Daoy (cell line): ENCODE data around the gene PTOV1. TPM values are rescaled to one million over a fixed set of nuclear protein-coding genes. Genes with fewer than 3 reads are reported as not detected.
A peak's percentile ranks its signal among the peaks of the same experiment; 100 is the strongest.

ENCODE experiments used
- DNase-seq: peaks from one replicate; pipeline ENCODE4 v3.0.0-alpha.2; 2015; ENCODE audit warnings: low read depth
- total RNA-seq: library from RNA; depleted of rRNA; stranded (reverse); fragments of >200 nt; shearing (Covaris generic); gene quantifications from 2 replicates; pipeline ENCODE4 v1.2.3, GENCODE V29; 2014

Gene PTOV1
- total RNA-seq, 1 experiment from 2014 or later, result 67.8 TPM

DNA sequence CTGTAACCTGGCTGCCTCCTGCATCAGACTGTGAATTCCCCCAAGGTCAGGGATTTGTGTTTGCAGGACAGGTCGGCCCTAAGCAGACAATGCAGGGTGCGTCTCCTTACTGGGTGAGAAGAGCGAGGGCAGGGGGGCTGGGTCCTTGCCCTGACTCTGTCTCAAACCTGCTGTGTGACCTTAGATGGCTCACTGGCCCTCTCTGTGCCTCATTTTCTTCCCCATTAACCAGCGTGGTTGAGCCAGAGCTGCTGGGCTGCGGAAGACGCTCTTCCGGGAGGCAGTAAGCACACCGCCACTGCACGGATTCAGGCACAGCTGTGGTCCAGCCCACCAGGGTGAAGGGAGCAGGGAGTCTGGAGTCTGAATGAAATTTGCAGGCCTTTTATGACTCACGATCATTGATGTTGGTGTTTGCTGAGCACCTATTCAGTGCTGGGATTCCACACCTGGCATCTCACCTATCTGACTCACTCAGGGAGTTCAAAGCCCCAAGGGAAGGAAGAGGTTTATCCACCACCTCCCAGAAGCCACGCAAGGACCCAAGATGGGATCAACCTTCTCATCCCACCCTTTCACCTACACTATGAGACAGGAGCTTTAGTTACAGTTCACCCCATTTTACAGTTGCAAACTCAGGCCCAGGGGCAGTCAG lies 23.7 kb downstream of the PTOV1 start:
- DNase-seq, result no peak

DNA sequence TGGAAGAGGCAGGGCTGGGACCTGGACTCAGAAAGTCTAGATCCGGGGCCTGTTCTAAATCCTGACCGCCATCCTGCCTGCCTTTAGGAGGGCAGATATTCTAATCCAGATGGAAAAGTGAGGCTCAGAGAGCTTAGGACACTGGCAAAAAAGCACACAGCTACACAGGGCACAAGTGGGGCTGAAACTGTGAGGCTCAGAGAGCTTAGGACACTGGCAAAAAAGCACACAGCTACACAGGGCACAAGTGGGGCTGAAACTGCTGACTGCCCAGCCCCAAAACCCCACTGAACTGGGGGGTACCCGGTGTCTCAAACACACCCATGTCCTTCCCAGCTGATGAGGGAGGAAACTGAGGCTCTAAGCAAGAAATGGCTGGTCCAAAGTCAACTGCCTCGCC lies 24.2 kb downstream of the PTOV1 start:
- DNase-seq, result no peak

DNA sequence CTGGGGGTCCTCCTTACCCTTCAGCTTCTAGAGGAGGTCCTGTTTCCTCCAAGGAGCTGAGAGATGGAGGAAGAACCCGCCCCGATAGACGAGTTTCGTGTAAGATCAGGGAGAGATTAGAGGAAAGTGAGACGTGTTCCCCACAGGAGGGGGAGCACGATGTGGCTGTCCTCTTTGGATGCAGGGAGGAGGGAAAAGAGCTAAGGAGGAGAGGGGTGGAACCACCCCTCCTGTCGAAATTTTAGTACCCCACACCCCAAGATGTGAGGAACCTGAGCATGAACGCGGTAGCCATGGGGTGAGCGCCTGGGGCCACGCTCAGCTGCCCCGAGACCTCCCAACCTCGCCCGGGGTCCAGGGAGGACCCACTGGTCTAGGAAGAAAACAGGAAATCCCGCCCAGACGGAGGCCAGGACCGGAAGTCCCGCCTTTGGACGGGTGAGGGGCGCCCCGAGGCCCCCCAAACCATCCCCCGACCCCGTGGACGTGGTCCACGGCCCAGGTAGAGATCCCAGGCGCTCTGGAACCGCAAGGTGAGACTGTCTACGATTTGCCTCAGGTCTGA lies 25.0 kb downstream of the PTOV1 start:
- DNase-seq, result peak; percentile 62

DNA sequence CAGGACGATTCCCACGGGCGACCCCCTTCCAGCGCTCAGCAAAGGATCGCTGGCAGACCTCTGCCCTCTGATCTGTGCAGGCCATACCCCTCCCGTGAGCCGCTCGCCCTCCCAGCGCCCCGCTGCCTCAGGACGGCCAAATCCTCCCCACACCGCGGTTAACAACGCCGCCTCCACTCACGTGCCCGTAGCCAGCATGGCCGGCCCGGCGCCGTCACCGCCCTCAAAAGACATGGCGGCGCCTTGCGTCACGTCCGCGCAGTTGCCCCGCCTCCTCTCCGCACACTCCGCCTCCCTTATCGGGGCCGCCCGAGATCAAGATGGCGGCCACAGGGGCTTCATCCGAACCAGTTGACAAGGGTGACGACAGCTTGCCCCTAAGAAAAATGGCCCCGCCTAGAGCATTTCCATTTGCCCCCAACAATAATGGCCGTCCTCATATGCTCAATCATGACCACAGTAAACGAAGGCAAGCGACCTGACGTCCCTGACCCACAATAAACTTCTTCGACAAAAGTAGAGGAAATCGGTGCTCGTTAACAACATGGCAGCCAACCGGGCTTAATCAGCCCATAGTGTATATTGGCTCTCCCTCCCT lies 25.6 kb downstream of the PTOV1 start:
- peak; percentile 99 for DNase-seq

DNA sequence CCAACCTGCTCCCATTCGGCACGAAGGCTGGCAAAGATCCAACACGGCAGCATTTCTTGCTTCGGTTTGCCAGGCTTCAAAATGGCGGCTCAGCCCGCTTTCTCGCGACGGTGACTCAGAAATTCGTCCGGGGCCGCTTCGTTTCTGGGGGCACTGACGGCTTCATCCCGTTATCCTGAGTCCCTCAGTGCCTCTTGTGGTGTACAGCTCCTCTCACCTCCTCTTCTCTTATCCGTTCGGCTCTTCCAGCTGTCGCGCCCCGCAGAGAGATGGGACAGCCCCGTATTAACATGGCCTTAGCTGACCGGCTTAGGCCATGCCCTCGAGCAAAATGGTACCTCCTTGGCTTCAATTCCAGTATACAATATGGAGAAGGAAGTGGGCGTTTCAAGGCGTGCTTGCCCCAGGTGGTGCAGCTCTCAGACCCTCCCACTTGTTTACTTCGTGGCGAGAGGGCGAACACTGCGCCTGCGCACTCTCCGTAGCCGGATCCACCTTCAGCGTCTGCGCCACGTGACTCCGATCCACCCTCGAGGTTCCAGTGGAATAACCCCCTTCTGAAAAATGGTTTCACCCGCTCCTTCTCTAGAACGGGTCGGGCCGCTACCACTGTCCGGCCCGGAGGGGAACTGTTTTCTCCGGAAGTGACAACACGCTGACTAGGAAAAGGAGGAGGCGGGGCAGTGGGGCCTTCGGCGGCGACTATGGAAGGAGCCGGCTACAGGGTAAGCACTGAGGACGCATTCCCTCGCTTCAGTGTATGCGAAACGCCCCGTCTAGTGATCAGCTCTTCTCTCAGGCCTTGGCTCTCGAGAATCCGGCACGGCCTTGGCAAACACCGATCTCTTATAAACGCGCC lies 26.3 kb downstream of the PTOV1 start, which contains the start of the genes AKT1S1 and TBC1D17:
Gene AKT1S1, minus strand, starts transcription at position 336 of the 859 bp plus-strand sequence. CDS start 4,060 bp downstream, outside the sequence.
Gene TBC1D17, plus strand, starts transcription at position 683 of the 859 bp plus-strand sequence. Its CDS starts 22 bp downstream, at position 705.
- peak; percentile 100 for DNase-seq

DNA sequence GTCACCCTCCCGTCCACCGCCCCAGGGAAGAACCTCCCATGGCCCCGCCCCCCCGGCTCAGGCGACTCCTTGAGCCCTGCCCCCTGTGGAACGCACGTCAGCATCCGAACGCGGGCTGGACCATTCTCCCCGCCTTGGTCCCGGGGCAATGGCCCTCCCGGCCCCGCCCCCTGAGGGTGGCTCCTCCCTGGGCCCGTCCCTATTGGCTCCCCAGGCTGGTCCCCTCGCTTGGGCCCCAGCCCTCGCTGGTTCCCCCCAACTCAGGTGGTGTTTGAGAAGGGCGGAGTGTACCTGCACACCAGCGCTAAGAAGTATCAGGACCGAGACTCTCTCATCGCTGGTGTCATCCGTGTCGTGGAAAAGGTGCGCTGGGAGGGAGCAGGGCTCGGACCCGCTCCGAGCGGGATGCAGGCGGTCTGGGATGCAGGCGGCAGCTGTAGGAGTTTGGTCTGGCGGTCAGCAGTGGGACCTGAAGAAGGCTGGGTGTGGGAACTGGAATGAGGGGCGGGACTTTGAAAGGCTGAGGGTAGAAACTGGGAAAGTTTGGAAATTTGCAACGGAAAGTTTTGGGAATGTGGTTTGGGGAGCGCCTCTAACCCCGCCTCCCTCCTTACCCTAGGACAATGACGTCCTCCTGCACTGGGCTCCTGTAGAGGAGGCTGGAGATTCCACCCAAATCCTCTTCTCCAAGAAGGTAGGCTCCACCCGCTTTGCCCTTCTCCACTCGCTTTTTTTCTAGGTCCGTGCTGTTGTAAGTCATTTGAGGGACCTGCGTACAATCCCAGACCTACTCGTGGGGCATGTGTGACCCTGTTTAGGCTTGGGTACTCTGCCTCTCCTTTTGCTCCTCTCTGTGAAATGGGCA lies 27.2 kb downstream of the PTOV1 start:
- DNase-seq, result peak; percentile 99

DNA sequence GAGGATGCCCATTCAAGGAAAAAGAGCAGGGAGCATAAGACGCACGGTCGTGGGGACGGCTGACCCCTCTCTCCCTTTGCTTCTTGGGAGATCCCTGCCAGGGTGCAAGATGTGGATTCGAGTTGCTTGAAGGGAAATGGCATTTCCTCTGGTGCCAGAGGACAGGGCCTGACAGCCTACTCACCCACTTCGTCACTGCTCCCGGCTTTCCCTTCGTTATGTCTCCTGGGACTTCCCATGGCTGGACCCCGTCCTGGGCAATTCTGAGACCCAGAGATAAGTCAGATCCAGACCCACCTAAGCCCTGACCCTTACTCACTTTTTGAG lies 27.7 kb downstream of the PTOV1 start:
- DNase-seq, result no peak

DNA sequence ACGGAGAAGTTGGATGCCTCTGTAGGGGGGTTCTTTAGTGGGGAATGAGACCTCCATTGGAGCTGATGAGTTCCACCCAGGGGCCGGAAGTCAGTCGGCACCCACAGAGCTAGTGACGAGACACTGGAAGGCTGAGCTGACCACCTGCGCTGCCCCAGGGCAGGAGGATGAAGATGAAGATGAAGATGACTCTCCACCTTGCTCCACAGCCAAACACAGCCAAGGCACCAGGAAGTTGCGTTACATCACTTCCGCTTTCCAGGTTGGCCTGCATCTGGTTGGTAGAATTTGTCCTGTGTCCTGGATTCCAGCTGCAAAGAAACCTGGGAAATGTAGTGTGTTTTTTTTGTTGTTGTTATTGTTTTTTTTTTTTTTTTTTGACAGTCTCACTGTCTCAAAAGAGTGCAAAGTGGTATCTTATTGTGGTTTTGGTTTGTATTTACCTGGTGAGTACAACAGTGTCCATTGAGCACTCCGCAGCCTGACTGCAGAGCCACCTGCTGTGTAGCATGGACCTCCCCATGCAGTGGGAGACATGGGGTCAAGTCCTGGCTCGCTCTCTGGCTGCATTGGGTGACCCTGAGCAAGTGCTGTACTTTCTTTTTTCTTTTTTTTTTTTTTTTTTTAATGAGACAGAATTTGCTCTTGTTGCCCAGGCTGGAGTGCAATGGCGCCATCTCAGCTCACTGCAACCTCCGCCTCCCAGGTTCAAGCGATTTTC lies 28.4 kb downstream of the PTOV1 start:
- DNase-seq, result no peak

DNA sequence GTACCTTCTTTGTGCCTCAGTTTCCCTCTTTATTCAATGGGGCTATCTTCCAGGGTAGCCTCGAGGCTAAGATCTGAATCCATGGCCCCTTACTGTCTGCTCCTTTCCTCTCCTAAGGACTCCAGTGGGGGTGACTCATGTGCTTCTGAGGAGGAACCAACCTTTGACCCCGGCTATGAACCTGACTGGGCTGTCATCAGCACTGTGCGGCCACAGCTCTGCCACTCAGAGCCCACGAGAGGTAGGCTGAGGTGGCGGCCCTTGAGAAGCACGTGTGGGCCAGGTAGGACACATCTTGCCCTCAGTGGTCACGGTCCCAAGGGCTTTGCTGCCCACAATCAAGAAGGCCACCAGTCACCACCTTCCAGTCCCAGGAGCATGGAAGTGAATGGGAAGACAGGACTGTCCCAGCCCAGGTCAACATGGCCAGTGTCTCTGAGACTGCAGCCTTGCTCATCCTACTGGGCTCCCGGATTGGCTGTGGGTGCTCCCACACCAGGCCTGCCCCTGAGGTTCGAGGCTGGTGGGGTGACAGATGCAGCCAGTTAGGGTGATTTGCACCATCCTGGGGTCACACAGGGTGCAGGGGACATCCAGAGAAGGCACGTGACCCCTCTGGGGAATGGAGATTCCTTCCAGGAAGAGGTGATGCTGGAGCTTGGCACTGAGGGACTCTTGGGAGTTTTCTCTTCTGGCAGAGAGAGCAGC lies 29.4 kb downstream of the PTOV1 start:
- no peak for DNase-seq

DNA sequence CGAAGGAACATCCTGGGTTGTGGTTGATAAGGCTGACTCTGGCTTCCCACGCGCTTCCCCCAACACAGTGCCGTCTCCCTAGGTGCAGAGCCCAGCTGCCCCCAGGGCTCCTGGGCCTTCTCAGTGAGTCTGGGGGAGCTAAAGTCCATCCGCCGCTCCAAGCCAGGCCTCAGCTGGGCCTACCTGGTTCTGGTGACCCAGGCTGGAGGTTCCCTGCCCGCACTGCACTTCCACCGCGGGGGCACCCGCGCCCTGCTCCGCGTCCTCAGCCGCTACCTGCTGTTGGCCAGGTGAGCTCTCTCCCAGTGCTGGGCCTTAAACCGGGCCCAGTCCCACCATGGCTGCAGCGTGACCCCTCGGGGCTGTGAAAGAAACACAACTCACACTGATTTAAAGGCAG lies 30.2 kb downstream of the PTOV1 start:
- DNase-seq, result no peak

DNA sequence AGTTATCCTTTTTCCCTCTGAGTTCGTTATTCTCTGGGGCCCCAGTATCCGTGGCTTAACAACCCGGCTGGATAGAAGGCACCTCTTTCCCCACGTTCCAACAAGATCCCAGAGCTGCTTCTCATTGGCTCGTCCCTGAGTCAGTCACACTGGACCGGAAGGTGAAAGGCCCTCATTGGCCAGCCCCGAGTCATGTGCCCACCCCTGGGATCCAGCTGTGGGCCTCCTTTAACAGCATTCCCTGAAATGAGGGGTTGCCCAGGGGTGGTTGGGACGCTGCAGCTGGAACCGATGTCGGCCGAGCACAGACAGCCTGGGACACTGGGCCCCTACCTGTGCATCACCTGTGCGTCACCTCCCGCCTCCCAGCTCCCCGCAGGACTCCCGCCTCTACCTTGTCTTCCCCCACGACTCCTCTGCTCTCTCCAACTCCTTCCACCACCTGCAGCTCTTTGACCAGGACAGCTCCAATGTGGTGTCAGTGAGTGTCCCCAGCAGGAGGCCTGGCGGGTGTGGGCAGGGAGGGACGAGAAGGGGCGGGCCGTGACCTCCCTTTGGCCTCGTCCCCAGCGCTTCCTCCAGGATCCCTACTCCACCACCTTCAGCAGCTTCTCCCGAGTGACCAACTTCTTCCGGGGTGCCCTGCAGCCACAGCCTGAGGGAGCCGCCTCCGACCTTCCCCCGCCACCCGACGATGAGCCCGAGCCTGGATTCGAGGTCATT lies 30.9 kb downstream of the PTOV1 start:
- DNase-seq, result no peak

DNA sequence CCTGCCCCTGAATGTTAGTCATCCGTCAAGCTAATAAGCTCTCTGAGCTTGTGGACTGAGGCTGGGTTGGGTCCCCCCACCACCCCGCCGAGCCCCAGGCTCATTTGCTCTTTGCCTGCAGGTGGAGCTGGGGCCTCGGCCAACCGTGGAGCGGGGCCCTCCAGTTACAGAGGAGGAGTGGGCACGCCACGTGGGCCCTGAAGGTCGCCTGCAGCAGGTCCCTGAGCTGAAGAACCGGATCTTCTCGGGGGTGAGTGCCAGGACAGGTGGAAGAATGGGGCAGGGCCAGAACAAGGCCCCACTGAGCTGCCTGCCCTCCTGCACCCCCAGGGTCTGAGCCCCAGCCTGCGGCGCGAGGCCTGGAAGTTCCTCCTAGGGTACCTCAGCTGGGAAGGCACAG lies 31.7 kb downstream of the PTOV1 start:
- DNase-seq, result no peak

DNA sequence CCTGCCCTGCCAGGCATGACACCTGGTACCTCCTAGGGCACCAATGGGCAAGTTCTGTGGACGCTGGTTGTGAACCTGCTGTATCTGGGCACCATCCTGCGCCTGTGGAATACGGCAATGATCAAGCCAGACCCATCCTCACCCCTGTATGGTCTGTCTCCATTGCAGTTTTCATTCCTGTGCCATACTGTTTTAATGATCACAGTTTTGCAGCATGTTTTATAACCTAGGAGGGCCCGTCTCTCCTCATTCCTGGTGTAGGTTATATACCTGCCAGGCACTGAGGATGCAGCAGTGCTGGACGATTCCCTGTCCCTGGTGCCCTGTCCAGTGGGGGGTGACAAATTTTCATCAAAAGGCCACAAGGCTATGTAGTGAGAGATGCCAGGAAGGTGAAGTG lies 32.1 kb downstream of the PTOV1 start:
- no peak for DNase-seq

DNA sequence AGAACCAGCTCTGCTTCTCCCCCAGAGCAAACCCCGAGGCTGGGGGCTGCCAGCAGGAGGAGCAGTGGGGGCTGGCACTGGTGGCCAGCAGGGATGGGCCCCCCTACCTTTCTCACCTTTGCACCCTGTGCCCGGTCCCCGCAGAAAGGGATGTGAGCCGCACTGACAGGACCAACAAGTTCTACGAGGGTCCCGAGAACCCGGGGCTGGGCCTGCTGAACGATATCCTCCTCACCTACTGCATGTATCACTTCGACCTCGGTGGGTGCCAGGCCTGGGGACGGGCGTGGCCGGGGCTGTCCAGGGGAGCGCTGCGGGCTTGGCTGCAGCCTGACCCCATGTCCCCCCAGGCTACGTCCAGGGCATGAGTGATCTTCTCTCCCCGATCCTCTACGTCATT lies 33.1 kb downstream of the PTOV1 start:
- DNase-seq, result no peak

DNA sequence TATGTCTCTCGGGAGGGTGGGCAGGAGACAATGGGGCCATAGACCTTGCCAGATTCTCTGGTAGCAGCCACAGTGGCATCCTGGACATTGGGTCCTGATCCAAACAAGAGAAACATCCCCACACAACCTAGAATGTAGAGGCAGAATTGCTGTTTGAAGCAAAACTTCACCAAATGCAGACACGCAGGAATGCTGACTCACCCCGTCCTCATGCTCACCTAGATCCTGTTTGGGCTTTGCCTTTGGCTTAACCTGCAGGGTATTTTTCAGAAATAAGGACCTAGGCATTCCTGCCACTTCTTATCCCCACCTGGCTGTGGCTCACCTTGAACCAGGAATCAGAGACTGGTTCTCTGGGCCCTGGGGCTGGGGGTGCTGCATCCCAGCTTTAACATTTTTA lies 33.8 kb downstream of the PTOV1 start:
- no peak for DNase-seq

DNA sequence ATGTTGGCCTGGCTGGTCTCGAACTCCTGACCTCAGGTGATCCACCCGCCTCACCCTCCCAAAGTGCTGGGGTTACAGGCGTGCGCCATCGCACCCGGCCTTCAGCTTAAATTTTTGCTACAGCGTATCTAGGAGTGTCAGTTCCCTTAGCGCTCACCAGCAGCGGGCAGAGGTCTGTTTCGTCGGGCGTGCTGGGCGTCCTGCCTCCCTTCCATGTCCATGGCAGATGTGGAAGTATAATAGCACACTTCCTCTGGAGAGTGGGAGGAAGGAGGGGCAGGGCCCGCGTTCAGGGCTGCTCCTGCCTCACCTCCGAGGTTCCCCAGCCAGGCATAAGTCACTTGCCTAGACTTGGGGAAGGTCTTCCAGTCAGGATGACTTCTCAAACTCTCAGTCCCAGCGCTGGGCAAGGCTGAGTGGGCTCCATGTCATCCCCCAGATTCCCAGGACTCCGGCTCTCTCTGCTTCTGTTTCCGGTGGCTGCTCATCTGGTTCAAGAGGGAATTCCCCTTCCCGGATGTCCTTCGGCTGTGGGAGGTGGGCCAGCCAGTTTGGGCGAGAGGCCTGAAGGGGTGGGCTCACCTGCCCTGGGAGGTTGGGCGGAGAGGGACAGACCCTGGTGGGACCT lies 36.2 kb downstream of the PTOV1 start:
- peak; percentile 62 for DNase-seq

DNA sequence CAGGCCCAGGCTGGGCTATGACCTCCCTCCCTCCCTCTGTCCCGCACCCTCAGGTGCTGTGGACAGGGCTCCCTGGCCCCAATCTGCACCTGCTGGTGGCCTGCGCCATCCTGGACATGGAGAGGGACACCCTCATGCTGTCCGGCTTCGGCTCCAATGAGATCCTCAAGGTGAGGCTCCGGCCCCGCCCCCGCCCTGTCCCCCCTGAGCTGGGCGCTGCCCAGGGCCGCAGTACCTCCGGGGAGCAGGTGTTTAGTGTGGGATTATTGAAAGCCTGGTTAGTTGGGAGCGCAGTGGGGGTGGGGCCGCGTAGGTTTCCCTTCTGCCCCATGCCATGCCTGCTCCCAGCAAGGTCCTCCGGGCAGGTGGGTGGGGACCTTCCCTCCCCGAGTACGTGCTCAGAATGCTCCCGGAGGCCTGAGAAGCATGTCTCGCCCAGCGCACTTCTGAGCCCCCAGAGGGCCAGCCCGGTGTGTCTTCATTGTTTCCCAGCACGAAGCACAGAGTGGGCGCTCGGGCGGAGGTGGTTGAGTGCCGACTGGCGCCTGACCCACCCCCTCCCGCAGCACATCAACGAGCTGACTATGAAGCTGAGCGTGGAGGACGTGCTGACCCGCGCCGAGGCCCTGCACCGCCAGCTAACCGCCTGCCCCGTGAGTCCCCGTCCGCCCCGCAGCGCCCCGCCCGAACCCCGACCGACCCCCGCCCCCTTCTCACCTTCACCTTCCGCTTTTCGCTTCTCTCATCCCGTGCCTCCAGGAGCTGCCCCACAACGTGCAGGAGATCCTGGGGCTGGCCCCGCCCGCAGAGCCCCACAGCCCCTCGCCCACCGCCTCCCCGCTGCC lies 36.9 kb downstream of the PTOV1 start:
- DNase-seq, result no peak

DNA sequence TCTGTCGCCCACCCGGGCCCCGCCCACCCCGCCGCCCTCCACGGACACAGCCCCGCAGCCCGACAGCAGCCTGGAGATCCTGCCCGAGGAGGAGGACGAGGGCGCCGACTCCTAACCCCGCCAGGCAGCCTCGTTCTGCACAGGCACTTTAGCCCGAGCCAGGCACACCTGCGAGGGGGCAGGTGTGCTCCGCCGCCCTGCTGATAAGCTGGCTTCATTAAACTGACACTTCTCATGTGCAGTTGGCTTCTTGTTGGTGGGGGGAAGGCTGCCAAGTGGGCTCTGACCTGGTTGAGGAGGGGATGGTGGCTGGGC lies 37.5 kb downstream of the PTOV1 start:
- DNase-seq, result no peak
